GM21423 (cell line): ENCODE results near the gene C8B.

Source experiments
- ATAC-seq: cut with Tn5 transposase; IDR thresholded peaks from one replicate; pipeline ENCODE4 v1.9.1; 2021; ENCODE audit warnings: mild to moderate bottlenecking, moderate library complexity; ENCODE audit not compliant: unreplicated experiment

The C8B gene

GRCh38 chr1:56905667-56906066, 60.1 kb downstream of the C8B start:
- no peak for ATAC-seq

DNA sequence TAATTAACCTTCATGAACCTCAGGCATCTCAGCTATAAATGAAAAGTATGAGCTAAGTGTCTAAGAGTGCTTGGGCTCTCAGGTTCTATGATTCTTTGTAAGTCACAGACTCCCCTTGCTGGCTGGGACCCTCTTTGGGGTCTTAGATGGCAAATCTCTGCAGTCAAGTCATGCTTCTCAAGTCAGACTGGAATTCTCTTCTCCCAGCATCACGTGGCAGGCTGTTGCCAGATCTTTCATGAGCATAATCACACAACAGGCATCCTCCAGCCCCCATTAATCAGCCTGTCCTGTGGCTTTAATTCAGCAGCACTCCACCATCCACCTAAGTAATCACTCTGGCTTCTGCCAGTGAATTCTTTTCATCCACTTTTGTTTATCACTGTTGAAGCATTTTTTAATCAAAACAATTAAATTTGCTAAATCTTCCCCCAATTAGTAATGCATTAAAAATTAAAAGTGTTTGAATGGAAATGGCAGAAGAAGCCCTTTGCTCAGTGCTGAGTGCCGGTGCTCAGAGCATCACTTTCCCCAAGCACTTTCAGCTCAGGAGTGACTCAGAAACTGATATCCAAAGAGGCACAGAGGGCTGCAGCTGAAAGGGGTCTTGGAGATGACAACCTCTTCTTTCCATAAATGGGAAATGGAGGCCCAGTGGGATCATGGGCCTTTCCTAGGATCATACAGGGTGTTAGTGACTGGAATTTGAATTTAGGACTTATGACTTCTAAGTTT, 61.0 kb downstream of the C8B start:
- no peak for ATAC-seq

DNA sequence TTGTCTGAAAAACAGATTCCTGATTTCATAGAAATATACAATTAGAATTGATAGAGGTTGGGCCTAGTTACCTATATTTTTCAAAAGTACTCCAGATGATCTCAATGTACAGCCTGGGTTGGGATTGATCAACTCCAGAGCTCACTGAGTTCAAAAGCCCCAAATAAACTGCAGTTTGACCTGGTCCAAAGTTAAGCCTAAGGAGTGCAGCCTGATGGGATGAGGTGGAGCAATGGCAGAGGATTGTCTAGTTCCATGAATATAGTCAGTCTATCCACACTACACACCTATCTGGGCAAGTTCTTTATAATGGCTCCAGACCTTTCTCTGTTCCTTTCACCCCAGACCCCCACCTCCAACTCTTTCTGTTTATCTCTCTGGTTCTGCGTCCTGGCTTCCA, 62.0 kb downstream of the C8B start:
- no peak for ATAC-seq

DNA sequence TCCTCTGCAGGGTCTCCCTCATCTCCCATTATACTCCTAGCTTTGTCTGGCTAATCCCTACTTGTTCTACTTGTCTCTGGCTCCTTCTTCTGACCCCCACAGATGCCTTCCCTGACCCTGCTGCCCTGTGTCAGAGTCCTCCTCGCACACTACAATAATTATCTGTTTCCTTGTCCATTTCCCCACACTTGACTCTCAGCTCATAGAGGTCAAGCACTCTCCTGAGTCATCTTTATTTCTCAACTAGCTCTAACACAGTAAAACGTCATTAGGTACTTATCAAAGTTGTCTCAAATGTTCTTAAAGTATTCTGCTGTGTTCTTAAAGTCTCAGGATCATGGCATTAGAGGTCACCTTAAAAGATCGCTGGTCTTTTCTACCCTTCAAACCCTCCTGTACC, 64.1 kb downstream of the C8B start:
- ATAC-seq: no peak

- ATAC-seq: no peak
Measured at GRCh38 chr1:56898879-56899278, 66.9 kb downstream of the C8B start.

DNA sequence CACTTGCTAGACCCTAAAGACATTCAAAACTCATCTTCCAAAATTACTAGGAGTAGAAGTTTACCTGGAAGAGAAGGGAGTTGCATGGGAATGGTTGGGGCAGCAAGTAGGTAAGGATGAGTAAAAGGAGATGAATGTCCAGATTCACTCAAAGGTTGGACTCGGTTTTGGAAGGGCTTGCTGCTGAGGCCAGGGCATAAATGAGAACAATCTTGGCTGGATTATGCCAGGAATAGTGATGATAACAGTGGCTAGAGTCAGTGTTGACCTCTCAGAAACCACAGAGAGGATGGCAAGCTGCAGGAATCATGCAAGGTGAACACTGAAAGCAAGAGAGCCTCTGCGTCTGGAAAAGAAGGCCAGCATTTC, 67.8 kb downstream of the C8B start:
- ATAC-seq: no peak

DNA sequence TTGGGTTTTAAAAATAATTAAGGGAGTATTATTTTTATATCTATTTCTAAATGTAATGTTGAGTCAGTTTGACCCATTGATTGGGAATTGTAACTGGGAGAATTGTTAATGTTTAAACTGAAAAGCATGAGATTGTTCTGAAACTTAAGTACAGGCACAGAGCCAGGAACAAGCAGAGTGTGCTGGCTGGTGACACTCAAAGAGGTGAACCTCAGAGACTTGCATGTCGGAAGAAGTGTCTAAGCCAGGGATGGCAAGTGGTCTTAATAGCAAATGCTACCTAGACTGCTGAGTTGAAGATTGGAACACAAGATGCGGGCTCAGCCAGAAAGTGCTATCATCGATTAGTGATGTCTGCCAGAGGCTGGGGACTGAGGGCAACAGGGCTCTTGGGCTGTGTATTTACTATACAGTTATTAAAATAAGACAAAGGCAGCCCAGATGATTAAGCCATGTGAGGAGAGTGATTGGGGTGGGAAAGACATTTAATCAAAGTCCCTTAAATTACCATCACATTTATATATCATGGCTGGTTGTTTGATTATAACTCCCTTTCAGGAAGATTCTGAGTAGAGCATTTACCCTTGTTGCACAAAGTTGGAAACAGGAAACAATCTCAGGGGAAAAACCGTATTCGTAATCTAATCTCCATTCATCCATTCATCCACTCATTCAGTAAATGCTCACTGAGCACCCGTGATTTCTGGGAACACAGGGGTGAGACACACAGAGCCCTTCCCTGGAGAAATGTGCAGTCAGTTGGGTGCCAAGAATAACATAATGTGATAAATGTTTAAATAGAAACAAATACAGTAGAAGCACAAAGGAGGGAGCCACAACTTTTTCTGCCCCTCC, 68.4 kb downstream of the C8B start:
- no peak for ATAC-seq

- ATAC-seq: no peak
Measured at GRCh38 chr1:56894014-56894413, 71.8 kb downstream of the C8B start.

- no peak for ATAC-seq
Measured at GRCh38 chr1:56890229-56890628, 75.6 kb downstream of the C8B start.

DNA sequence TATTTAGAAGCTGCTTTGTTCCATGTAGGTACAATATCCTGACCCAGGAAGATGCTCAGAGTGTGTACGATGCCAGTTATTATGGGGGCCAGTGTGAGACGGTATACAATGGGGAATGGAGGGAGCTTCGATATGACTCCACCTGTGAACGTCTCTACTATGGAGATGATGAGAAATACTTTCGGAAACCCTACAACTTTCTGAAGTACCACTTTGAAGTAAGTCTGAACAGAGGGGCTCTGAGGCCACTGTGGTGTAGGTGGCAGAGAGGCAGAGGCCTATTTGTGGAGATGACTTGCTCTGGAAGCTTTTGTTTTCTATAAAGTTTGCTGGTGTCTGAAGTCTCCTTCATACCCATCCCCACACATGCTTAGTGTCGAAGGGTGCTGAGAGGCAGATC, 84.4 kb downstream of the C8B start:
- no peak for ATAC-seq

DNA sequence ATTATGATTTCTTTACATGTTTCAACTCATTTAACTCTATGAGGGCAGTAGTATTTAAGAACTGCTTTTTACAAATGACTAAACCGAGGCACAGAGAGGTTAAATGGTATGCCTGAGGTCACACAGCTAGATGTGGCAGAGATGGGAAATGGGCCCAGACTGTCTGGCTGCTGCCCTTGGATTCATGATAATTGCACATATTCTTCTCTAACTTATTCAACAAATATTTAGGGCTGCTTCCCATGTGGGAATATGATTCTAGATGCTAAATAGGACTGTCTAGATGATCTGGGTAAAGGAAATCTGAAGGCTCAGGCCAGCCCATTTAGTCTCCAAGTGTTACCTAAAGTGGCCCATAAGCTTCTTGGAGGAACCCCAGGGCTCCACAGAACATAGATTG, 85.0 kb downstream of the C8B start:
- no peak for ATAC-seq
